HepG2 (cell line): Measurements from ENCODE around the gene TBXAS1. TPM values are rescaled to one million over a fixed set of nuclear protein-coding genes. Genes with fewer than 3 reads are reported as not detected.

Source experiments
- ARID5B ChIP-seq: IDR thresholded peaks from 2 replicates; pipeline ENCODE4 v1.4.0; 2020; ENCODE audit warnings: mild to moderate bottlenecking, missing genetic modification reagents
- HMG20B ChIP-seq: conservative IDR thresholded peaks from 2 replicates; pipeline ENCODE4 v1.6.1; 2016; ENCODE audit warnings: missing genetic modification reagents, missing compliant biosample characterization
- HOXD1 ChIP-seq: sonication (generic); formaldehyde crosslinking; IDR thresholded peaks from 2 replicates; pipeline ENCODE4 v1.5.0; 2020; ENCODE audit warnings: missing genetic modification reagents
- MAX ChIP-seq: IDR thresholded peaks from 2 replicates; pipeline ENCODE4 v1.6.1; 2012; ENCODE audit warnings: inconsistent platforms
- PITX1 ChIP-seq: sonication (generic); formaldehyde crosslinking; IDR thresholded peaks from 2 replicates; pipeline ENCODE4 v1.5.1; 2020; ENCODE audit warnings: mild to moderate bottlenecking, missing genetic modification reagents
- SNAPC2 ChIP-seq: sonication (generic); formaldehyde crosslinking; IDR thresholded peaks from 2 replicates; pipeline ENCODE4 v1.8.1; 2022; ENCODE audit warnings: mild to moderate bottlenecking, missing genetic modification reagents
- TAF1 ChIP-seq: sonication (generic); formaldehyde crosslinking; IDR thresholded peaks from 2 replicates; pipeline ENCODE4 v1.4.0; 2020; ENCODE audit warnings: missing genetic modification reagents
- TEAD3 ChIP-seq: optimal IDR thresholded peaks from 2 replicates; pipeline ENCODE3; 2016; ENCODE audit warnings: borderline replicate concordance
- ZBTB25 ChIP-seq: IDR thresholded peaks from 2 replicates; pipeline ENCODE4 v1.6.1; 2018; ENCODE audit warnings: missing genetic modification reagents
- ZEB1 ChIP-seq: IDR thresholded peaks from 2 replicates; pipeline ENCODE4 v1.6.1; 2012; ENCODE audit warnings: mild to moderate bottlenecking, low read depth, inconsistent platforms; ENCODE audit not compliant: insufficient replicate concordance
- ZNF142 ChIP-seq: sonication (generic); formaldehyde crosslinking; IDR thresholded peaks from 2 replicates; pipeline ENCODE4 v1.4.0; 2020; ENCODE audit warnings: missing genetic modification reagents
- ZNF317 ChIP-seq: sonication (generic); formaldehyde crosslinking; IDR thresholded peaks from 2 replicates; pipeline ENCODE4 v1.5.0; 2020; ENCODE audit warnings: mild to moderate bottlenecking, missing genetic modification reagents
- ZNF414 ChIP-seq: sonication (generic); formaldehyde crosslinking; IDR thresholded peaks from 2 replicates; pipeline ENCODE4 v1.5.0; 2020; ENCODE audit warnings: missing genetic modification reagents
- ZNF619 ChIP-seq: sonication (generic); formaldehyde crosslinking; IDR thresholded peaks from 2 replicates; pipeline ENCODE4 v1.4.0; 2020; ENCODE audit warnings: mild to moderate bottlenecking, missing genetic modification reagents
- ZNF749 ChIP-seq: sonication (generic); formaldehyde crosslinking; IDR thresholded peaks from 2 replicates; pipeline ENCODE4 v1.8.0; 2022; ENCODE audit warnings: mild to moderate bottlenecking, missing genetic modification reagents, moderate library complexity, borderline replicate concordance
- polyA plus RNA-seq, 8 experiments: library from polyadenylated mRNA; depleted of rRNA in 3 of 8; stranded (reverse) in 7 of 8; unstranded in 1 of 8; fragments of >200 nt; fragmentation: Illumina TruSeq in 4 of 8; extraction: Trizol in 4 of 8; gene quantifications; 2 replicates each; pipeline versions ENCODE4 v1.2.1 to v1.2.3, GENCODE V29; 2011 to 2016; ENCODE audit warnings: low read depth in 4 of 8, missing spikeins in 1 of 8, mixed read lengths in 1 of 8; ENCODE audit not compliant: insufficient read depth in 1 of 8
- total RNA-seq, 5 experiments: library from RNA; depleted of rRNA; stranded (reverse); fragments of >200 nt; fragmentation: Illumina TruSeq; extraction: Trizol; gene quantifications; 2 replicates each; pipeline ENCODE4 v1.2.3, GENCODE V29; 2016; ENCODE audit warnings: low read depth in 1 of 5
- TF ChIP-seq, protein P1 (sequence below): sonication (generic); formaldehyde crosslinking; IDR thresholded peaks from 2 replicates; pipeline ENCODE4 v1.8.0; 2022; ENCODE audit warnings: missing genetic modification reagents, mild to moderate bottlenecking, inconsistent platforms, borderline replicate concordance

The TBXAS1 gene
- total and polyA plus RNA-seq, 2 of the 13 experiments (the other 11 are each of a cell fraction or from before 2014, with no cell fraction given), result 4.0 to 4.9 TPM

DNA sequence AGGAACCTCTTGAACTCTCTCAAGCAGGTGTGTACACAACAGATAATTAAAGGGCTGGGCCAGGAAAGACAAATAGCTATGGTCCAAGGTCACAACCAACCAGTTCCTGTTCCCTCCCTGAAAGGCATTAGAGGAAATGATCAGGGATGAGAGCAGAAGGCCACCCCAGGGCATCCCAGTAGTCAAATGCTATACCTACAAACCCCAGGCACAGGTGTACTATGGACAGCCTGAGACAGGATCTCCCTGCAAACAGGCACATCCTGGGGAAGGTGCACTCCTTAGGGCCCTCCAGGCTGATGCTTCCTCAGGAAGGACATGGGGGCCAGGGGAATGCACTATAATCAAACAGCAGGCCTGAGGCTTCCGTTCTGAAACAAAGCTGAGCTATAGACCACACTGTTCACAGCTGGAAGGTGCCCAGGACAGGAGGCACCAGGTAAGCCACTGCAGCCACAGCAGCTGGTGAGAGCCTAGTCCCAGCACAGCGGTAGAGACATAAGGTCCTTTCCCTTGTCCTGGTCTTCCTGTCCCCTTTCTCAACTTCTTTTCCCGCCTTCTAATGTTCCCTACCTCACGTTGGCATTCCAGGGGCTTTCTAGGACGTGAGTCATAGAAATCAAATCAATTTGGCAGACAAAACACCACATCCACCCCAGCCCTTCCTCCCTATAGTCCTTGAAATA lies 220.4 kb downstream of the TBXAS1 start (continued):
- TF ChIP-seq ARID5B, result peak; percentile 99
- peak; percentile 89 for TF ChIP-seq ZNF317 (CRISPR knock-in tag)
- TF ChIP-seq SNAPC2 (CRISPR knock-in tag), result 0 out of 2 replicates have a peak, but pooled peaks have one; percentile 85
- peak; percentile 61 for TF ChIP-seq MAX
- TF ChIP-seq ZBTB25 (CRISPR knock-in tag), result peak; percentile 35; the same call in 1 of the 2 replicates
- peak; percentile 73; the same call in 1 of the 2 replicates for TF ChIP-seq ZNF749
- peak; percentile 100 for TF ChIP-seq ZEB1
- peak; percentile 81; the same call in 1 of the 2 replicates for TF ChIP-seq ZNF414 (CRISPR knock-in tag)
- 0 out of 2 replicates have a peak, but pooled peaks have one; percentile 31 for TF ChIP-seq TAF1 (CRISPR knock-in tag)
- no peak for TF ChIP-seq ZNF619 (CRISPR knock-in tag)
- peak; percentile 93 for TF ChIP-seq HMG20B (CRISPR knock-in tag)
- peak; percentile 97 for TF ChIP-seq PITX1 (CRISPR knock-in tag)
- peak; percentile 87 for TF ChIP-seq HOXD1 (CRISPR knock-in tag)
- peak; percentile 38; the same call in 1 of the 2 replicates for TF ChIP-seq ZNF142 (CRISPR knock-in tag)
- TF ChIP-seq, protein P1, sequence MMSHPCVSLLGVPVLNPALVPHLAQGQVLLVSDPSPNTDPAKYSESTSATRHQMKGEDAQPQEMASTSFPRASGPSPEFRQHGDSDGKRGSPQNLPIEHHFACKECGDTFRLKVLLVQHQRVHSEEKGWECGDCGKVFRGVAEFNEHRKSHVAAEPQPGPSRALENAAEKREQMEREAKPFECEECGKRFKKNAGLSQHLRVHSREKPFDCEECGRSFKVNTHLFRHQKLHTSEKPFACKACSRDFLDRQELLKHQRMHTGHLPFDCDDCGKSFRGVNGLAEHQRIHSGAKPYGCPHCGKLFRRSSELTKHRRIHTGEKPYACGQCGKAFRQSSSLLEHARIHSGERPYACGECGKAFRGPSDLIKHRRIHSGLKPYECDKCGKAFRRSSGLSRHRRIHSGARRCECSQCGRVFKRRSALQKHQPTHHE (CRISPR knock-in tag), result peak; percentile 74; the same call in 1 of the 2 replicates
- TF ChIP-seq TEAD3, result peak; percentile 87
